Stimulated activated CD4-positive, alpha-beta T cell treated with anti-CD3 and anti-CD28 coated beads, TNF-alpha, amount 100 ng/mL, for 24 hours (primary cell): ENCODE results near the gene PPP1R3A.
"Not testable (repeated sequence)": the region's sequence is repeated elsewhere in the genome, so short reads cannot be mapped to it uniquely, and the experiment has no call there.

Experiments
- DNase-seq, 3 experiments: peaks; one replicate each; pipeline ENCODE4 v3.0.0-alpha.2; 2020; ENCODE audit warnings: low read depth in 3 of 3

The PPP1R3A gene, protein sequence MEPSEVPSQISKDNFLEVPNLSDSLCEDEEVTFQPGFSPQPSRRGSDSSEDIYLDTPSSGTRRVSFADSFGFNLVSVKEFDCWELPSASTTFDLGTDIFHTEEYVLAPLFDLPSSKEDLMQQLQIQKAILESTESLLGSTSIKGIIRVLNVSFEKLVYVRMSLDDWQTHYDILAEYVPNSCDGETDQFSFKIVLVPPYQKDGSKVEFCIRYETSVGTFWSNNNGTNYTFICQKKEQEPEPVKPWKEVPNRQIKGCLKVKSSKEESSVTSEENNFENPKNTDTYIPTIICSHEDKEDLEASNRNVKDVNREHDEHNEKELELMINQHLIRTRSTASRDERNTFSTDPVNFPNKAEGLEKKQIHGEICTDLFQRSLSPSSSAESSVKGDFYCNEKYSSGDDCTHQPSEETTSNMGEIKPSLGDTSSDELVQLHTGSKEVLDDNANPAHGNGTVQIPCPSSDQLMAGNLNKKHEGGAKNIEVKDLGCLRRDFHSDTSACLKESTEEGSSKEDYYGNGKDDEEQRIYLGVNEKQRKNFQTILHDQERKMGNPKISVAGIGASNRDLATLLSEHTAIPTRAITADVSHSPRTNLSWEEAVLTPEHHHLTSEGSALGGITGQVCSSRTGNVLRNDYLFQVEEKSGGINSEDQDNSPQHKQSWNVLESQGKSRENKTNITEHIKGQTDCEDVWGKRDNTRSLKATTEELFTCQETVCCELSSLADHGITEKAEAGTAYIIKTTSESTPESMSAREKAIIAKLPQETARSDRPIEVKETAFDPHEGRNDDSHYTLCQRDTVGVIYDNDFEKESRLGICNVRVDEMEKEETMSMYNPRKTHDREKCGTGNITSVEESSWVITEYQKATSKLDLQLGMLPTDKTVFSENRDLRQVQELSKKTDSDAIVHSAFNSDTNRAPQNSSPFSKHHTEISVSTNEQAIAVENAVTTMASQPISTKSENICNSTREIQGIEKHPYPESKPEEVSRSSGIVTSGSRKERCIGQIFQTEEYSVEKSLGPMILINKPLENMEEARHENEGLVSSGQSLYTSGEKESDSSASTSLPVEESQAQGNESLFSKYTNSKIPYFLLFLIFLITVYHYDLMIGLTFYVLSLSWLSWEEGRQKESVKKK

DNA sequence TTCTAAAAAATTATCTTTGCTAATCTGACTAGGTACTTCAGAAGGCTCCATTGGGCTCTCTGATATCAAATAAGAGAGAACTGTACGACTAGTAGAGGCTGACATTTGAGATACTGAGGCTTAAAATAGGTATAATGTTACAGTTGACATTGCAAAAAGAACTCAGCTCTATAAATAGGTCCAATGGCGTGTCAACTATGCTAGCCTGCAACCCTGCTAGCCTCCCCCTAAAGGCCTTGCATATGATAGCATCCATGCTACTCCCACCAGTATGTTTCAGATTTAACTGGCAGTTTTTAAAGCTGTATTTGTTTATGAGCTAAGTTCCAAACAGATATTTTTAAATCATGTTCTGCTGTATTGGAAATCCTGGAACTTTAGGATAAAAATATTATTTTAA lies at the start of gene PPP1R3A:
TSS of gene PPP1R3A (minus strand) at position 64 of the 400 bp plus-strand sequence. CDS start at position 51, 13 bp downstream.
- no peak for DNase-seq

DNA sequence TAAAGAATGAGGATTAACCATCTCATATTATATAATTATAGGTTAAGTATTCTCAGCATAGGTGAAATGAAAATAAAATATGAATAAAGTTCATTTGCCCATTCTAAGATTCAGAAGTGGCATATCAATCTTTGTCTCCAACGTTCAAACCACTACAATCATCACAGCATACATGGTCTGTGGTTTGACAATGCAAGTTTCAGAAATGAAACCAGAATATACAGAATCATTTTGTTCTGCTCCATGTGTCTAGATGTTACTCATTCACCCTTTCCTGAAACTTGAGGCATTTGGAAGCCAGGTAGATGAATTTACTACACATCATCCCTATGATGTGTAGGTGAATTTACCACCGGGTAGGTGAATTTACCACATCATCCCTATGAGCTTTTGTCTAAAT lies 44.5 kb upstream of the PPP1R3A start:
- no peak for DNase-seq

DNA sequence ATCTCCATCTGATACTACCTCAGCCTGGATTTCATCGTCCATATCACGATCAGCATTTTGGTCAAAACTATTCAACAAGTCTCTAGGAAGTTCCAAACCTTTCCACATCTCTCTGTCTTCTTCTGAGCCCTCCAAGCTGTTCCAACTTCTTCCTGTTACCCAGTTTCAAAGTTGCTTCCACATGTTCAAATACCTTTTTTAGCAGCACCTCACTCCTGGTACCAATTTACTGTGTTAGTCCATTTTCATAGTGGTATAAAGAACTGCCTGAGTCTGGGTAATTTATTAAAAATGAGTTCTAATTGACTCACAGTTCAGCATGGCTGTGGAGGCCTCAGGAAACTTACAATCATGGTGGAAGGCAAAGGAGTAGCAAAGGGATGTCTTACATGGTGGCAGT lies 41.1 kb upstream of the PPP1R3A start:
- no peak for DNase-seq

DNA sequence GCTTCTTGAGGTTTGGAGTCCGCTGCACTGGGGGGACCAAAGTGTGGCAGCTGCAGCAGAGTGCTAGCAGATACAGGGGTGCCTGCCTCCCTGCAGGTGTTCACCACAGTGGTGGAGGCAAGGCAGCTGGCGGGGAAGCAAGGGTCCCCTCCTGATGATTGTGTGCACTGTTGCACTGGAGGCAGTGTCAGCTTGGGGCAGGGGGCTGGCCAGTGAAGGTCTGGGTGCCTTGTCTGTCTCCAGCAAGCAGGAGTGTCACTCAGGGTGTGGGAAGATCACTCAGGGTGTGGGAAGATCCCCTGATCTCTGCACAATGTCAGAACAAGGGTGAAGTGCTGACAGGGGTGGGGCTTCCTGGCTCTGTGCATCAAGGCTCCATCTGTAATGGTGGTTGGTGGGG lies 36.3 kb upstream of the PPP1R3A start:
- no peak for DNase-seq

DNA sequence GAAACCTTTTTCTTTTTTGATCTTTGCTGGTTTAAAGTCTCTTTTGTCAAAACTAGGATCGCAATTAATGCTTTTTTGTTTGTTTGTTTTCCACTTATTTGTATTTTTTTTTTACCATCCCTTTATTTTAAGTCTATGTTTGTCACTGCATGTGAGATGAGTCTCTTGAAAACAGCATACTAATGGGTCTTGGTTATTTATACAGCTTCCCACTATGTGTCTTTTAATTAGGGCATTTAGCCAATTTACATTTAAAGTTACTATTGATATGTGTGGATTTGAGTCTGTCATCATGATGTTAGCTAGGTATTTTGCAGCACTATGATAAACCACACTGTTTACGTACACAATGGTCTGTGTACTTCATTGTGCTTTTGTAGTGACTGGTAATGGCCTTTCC lies 34.7 kb upstream of the PPP1R3A start:
- no peak for DNase-seq

DNA sequence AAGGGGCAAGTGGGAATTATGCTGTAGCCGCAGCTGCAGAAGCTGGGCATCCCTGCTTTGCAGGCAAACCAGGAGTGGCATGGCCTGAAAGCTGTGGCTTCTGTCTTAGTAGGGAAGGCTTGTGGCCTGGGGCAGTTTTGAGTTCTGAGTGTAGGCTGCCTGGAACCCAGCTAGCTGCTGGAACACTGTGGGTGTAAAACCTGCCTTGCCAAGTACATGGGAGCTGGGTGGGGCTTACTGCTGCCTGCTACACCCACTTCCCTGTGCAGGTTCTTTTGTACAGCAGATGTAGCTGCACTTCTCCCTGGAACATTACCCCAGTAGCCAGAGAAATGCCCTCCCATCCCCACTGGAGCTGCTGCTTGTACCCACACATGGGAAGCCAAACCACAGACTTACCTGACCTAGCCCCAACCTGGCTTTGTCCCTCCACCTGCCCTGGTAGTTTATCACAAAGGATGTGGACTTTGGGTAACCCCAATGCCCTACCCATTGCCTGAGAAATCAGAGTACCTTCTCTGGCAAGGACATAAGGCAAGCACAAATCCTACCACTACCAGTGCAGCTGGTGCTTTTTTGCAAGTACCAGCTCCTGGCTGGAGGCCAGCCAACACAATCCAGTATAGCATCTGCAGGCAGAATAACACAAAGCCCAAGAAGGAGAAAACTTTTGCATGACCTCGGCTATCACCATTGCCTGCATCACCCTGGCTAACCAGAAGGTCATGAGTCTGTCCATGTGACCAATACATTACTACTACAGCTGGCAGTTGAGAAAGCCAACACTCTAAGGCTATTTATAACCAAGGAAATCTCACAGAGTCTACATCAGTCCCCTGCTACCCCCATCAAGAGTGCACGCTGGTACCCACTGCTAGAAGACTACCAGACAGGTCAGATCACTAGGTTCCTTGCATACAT lies 26.5 kb upstream of the PPP1R3A start:
- DNase-seq = no peak

DNA sequence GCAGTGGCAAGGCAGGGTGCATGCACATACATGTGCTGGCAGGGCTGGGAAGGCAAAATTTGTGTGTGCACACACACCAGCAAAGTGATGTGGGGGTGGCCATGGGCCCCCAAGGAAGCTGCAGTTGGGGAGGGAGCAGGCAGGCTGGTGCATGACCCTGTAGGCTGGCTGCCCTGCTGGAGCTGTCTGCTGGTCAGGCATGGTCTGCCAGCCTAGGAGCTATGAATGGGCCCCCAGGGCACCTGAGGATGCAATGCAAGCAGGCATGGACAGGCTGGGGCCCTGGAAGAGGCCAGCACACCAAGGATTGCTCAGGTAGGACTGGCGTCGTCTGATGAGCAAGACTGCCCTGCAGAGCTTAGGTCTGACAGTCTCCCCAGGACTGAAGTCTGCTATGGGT lies 18.2 kb upstream of the PPP1R3A start:
- DNase-seq = no peak

DNA sequence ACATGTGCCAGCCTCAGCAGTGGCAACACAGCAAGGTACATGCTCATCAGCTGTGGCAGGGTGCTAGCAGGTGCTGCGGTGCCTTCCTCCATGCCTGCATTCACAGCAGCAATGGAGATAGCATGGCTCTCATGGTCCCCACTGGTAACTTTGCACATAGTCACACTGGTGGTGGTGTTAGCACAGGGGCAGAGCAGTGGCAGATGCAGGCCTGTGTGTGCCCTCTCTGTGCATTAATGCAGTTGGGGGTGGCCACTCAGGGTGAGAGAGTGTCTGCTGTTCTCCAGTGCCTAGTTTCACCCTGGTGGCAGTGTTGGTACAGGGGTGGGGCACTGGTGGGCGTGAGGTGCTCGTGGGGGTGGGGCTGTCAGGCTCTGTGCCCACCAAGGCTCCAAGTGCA lies 17.7 kb upstream of the PPP1R3A start:
- DNase-seq = no peak

DNA sequence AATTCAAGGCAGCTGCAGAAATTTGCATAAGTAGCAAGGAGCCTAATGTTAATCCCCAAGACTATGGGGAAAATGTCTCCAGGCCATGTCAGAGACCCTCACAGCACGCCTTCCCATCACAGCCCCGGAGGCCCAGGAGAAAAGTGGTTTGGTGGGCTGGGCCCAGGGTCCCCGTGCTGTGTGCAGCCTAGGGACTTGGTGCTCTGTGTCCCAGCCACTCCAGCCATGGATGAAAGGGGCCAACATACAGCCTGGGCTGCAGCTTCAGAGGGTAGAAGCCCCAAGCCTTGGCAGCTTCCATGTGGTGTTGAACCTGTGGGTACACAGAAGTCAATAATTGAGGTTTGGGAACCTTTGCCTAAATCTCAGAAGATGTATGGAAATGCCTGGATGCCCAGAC lies 10.6 kb upstream of the PPP1R3A start:
- not testable (repeated sequence) for DNase-seq

DNA sequence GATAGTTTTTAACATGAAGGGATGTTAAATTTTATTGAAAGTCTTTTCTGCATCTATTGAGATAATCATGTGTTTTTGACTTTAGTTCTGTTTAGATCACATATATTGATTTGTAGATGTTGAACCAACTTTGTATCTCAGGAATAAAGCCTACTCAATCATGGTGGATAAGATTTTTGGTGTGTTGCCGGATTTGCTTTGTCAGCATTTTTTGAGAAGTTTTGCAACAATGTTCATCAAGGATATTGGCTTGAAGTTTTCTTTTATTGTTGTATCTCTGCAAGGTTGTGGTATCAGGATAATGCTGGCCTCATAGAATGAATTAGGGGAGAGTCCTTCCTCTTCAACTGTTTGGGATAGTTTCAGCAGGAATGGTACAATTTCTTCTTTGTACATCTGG lies 9.3 kb upstream of the PPP1R3A start:
- DNase-seq = no peak

DNA sequence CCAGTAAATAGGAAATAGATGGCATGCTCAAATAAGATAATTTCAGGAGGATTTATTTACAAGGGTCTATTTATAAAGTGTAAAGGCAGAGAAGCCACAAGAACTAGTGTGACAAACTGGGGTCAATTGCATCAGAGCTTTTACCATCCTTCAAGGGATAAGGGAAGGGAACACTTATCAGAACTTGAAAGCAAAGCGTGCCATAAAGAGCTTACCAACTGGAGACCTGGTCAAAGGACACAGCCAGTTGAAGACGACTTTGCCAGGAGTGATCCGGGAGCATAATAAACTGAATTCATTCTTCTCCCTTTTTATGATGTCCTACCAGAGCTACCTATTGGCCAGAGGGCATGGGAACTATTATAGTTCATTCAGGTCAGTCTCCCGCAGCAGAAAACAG lies 3.2 kb upstream of the PPP1R3A start:
- no peak for DNase-seq

DNA sequence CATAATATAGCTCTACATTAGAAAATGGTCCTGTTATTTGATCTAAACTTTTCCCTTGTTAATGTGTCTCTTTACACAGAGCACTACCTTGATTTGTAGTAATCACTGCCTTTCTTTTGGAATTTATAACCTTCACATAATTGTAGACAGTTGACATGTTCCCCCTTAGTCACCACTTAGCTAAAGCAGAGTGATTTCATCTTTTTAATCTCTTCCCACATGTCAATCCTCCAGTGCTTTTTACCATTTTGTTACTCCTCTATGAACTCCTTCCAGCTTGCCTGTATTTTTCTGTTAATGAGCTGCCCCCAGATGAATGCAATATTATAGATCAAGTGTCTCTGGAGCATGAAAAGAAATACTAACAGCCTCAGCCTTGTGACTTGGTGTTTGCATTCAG lies 2.6 kb upstream of the PPP1R3A start:
- no peak for DNase-seq

DNA sequence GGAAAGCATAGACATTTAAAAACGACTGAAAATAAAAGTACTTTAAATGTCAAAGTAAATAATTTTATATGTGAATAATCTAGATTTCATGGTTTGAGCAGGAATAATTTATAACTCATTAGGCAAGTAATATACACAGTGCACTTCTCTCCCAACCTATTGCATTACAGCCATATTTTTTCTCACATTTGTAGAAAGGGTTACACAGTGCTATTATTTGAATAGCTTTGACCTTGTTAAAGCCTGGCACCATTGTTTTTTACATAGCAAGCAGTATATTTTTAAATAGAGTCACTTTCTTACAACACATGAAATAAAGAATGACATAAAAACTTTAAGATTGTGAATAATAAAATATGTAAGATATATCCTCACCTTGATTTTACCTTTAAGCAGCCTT lies 969 bp downstream of the PPP1R3A start:
- no peak for DNase-seq

DNA sequence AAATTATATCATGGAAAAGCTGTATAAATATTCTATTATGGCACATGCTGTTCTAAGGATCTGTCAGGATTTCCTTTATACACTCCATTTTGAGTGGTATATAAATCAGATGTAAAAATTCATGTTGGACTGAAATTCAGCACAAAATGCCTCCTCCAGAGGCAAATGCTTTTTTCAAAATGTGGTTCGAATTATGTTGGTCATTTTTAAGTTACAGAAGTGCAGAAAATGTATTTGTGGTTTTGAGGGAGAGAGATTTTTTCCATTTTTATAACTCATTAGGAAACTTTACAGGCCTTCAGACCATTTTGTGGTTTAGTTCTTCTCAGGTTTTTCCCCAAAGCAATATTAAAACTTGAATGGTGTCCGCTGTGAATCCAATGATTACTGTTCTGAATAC lies 2.9 kb downstream of the PPP1R3A start:
- no peak for DNase-seq

DNA sequence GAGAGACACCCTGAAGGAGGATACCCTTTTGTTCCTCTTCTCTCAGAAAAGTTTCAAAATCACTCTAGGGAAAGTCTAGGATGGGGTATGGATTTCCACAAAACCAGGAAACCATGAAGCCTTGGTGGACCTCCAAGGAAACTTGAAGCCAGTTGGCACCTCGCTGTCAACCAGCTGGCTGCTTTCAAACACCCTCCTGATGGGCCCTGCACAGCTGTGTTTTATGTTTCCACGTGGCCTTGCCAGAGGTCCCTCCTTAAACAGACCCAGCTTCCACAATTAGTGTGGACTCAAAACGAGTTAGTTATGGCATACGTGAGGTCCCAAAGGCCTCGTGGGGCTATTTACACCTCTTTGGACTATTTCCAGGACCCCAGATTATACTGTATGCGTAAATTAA lies 5.9 kb downstream of the PPP1R3A start:
- no peak for DNase-seq

DNA sequence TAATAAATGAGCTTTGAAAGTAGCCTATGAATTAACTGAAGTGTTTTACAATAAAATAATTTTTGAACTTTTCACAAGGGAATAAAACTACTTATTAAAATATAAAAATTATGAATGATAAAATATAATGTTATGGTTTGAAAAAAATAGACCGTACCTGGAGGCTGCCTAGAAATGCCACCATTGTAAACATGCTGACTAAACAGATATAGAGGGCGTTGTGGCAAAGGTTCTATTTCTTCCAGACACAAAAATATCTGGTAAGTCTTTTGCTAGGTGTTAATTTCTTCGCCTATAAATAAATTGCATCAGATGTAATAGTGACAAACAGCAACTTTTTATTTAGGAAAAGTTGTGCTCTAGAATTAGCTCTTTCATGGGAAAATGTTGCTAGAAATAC lies 11.2 kb downstream of the PPP1R3A start:
- DNase-seq = no peak

DNA sequence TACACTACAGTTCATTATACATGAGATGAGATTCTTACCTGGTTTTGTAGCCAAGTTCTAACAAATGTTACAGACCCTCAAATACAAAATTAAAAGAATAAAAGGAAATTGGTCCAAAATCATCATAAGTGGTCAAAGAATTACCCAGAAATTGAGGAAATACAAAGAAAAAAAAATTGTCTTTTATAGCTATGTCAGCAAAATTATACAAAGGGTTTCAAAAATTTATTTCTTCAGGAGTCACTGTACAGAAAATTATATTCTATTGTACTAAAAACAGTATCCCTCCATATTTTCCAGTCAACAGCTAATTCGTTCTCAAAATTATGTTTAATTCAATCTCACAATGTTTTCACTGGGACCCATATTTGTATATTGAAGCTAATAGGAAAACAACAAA lies 14.3 kb downstream of the PPP1R3A start:
- no peak for DNase-seq

DNA sequence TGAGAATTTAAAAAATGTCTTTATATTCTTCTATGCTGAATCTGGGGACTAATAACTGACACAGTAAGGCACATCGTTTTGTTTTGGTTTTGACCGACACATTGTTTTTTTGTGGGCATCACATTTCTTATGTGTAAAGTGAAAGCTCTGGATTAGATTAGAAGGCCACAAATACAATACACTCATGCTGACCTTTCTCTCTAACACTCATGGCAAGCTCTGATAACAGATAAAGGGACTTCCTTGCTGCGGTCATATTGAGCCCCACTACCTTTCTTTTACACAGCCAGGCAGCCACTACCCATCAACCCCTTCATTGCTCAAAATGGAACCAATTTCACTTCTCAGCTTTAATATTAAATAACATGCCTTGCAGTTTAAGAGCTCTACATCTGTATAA lies 26.0 kb downstream of the PPP1R3A start:
- no peak for DNase-seq

DNA sequence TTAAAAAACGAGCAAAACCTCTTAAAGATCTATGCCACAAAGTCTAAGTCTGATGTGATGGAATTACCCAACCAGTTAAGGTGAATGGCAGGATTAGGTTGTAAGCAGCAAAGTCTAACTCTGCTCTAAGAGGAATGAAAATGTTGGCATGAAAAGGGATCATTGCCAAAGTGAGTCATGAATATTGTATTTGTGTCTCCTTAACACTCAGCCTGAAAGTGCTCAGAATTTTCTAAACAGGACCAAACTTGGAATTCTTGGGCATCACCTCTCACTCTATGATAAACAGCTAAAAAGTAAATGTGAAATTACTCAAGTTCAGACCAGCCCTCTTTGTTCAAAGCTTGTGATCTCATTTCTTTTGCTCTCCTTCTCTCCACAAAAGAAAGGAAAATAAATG lies 27.0 kb downstream of the PPP1R3A start:
- DNase-seq = no peak

DNA sequence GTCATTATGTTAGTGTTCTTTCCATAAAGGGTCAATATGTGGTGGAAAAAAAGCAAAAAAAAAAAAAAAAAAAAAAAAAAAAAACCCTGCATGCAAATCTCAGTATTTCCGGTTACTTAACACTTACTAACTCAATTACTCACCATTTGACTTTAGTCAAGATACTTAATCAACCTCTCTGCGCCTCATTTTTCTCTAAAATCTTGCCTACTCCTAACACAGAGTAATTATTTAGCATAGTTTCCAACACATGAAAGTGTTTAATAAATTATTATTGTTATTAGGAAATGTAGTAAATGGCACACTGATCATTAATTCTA lies 27.8 kb downstream of the PPP1R3A start:
- DNase-seq = no peak

DNA sequence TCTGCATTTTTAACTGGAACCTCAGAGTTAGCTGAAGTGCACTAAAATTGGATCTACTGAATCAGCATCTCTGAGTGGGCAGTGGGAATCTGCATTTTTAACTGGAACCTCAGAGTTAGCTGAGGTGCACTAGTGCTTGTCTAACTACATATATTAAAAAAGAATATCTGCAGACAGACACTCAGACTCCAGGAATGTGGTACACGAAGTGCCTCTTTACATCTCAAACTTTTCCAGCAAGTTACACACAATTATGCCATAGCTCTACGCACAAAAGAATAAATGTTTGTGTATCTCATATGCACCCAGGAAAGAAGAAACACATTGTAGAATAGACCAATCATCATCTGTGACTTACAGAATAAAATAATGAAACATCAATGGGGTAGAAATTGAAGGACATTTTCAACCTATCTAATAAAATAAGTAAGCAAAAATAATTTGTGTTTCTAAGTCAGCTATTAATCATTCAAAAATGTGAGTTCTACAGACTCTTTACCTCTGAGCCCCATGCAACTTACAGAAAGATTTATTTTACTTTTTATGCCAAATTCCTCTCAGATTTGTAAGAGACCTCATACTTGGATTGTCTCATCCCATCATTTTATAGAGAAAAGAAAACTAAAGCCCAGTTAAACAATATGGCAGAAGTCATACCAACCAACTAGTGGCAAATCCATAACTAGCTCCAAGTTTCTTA lies 28.3 kb downstream of the PPP1R3A start:
- DNase-seq = no peak
